GM19099 (cell line): ENCODE measurements around the gene MYLK2.

Experiments used
- POLR2A ChIP-seq: IDR thresholded peaks from 3 replicates; pipeline ENCODE4 v1.6.1; 2011; ENCODE audit warnings: low read depth; ENCODE audit not compliant: insufficient read length; ENCODE audit errors: extremely low read depth

The MYLK2 gene

GRCh38 chr20:31859266-31859997 is 40.3 kb downstream of the MYLK2 start:
- TF ChIP-seq POLR2A = no peak

- no peak for TF ChIP-seq POLR2A
These were observed 40.8 kb downstream of the MYLK2 start for GRCh38 chr20:31859998-31860380.

GRCh38 chr20:31860390-31861134 is 41.4 kb downstream of the MYLK2 start:
- TF ChIP-seq POLR2A = no peak

- TF ChIP-seq POLR2A = no peak
These were observed 41.9 kb downstream of the MYLK2 start for GRCh38 chr20:31861135-31861384.

GRCh38 chr20:31861385-31862156 is 42.4 kb downstream of the MYLK2 start:
- TF ChIP-seq POLR2A = no peak

GRCh38 chr20:31862157-31862470 is 43.0 kb downstream of the MYLK2 start:
- TF ChIP-seq POLR2A = no peak

- no peak for TF ChIP-seq POLR2A
These were observed 43.4 kb downstream of the MYLK2 start for GRCh38 chr20:31862506-31862905.

- no peak for TF ChIP-seq POLR2A
These were observed 44.3 kb downstream of the MYLK2 start for GRCh38 chr20:31863296-31864085.

GRCh38 chr20:31864521-31865400 is 45.6 kb downstream of the MYLK2 start:
- TF ChIP-seq POLR2A = no peak

- no peak for TF ChIP-seq POLR2A
These were observed 47.1 kb downstream of the MYLK2 start for GRCh38 chr20:31866221-31866620.

- no peak for TF ChIP-seq POLR2A
These were observed 49.9 kb downstream of the MYLK2 start for GRCh38 chr20:31868853-31869672.

GRCh38 chr20:31869673-31869941 is 50.5 kb downstream of the MYLK2 start:
- no peak for TF ChIP-seq POLR2A

- peak; percentile 42 for TF ChIP-seq POLR2A
These were observed 51.0 kb downstream of the MYLK2 start, which contains the start of the genes DUSP15 and TTLL9 for GRCh38 chr20:31869942-31870725. Gene DUSP15, minus strand, starts transcription at chr20:31870527. Its CDS starts 190 bp downstream, at chr20:31870337. Gene TTLL9, plus strand, starts transcription at chr20:31870634. Its CDS starts 493 bp downstream, at chr20:31871127.
